PC-9 (cell line): ENCODE measurements around the gene STAB1. TPM values are rescaled to one million over a fixed set of nuclear protein-coding genes. Genes with fewer than 3 reads are reported as not detected.

Experiments
- BruUV-seq: library from RNA; stranded (reverse); fragments of 400-500 nt; replicated peaks from 2 replicates; lab custom pipeline; 2021; lab: Mats Ljungman, UMichigan
- CTCF ChIA-PET: fragments of 300-600 bp; sonication (Branson Sonifier 250); formaldehyde crosslinking; loops from one replicate; lab custom pipeline; 2022; ENCODE audit warnings: antibody characterized with exemption; lab: Charles Lee
- POLR2A ChIA-PET: fragments of 300-600 bp; sonication (Branson Sonifier 250); formaldehyde crosslinking; loops from one replicate; lab custom pipeline; 2022; ENCODE audit warnings: antibody characterized with exemption; ENCODE audit not compliant: unreplicated experiment; lab: Charles Lee
- DNase-seq, 2 experiments: peaks; one replicate each; pipeline versions ENCODE4 v3.0.0 to v3.0.0-alpha.2; 2015 to 2022; ENCODE audit warnings: mixed read lengths in 1 of 2
- H2AFZ ChIP-seq: fragments of 200-600 bp; sonication (generic); 2 replicates; pipeline ENCODE4 v1.8.1; 2017; ENCODE audit warnings: antibody characterized with exemption
- H3F3A ChIP-seq: fragments of 200-600 bp; sonication (generic); 2 replicates; pipeline ENCODE4 v1.8.1; 2017; ENCODE audit warnings: antibody characterized with exemption, mild to moderate bottlenecking, low read depth; ENCODE audit not compliant: insufficient read depth
- H3K27ac ChIP-seq: fragments of 200-600 bp; sonication (generic); 2 replicates; pipeline ENCODE4 v1.6.1; 2016; ENCODE audit warnings: mixed run types
- H3K27me3 ChIP-seq: fragments of 200-600 bp; sonication (generic); 2 replicates; pipeline ENCODE4 v1.6.1; 2016; ENCODE audit warnings: low read depth, mixed run types; ENCODE audit not compliant: insufficient read depth
- H3K36me3 ChIP-seq: fragments of 200-600 bp; sonication (generic); 2 replicates; pipeline ENCODE4 v1.6.1; 2016; ENCODE audit warnings: low read depth, mixed run types
- H3K4me1 ChIP-seq: fragments of 200-600 bp; sonication (generic); replicated peaks from 2 replicates; pipeline ENCODE4 v1.6.1; 2016; ENCODE audit warnings: mixed run types; ENCODE audit not compliant: insufficient read depth
- H3K4me2 ChIP-seq: fragments of 200-600 bp; sonication (generic); 2 replicates; pipeline ENCODE4 v1.6.1; 2017; ENCODE audit warnings: mixed run types
- H3K4me3 ChIP-seq: fragments of 200-600 bp; sonication (generic); 2 replicates; pipeline ENCODE4 v1.6.1; 2016; ENCODE audit warnings: mixed run types
- H3K79me2 ChIP-seq: fragments of 200-600 bp; sonication (generic); 2 replicates; pipeline ENCODE4 v1.6.1; 2017; ENCODE audit warnings: low read depth, mixed run types
- H3K9me2 ChIP-seq: fragments of 200-600 bp; sonication (generic); 2 replicates; pipeline ENCODE4 v1.8.1; 2017; ENCODE audit warnings: mild to moderate bottlenecking; ENCODE audit not compliant: insufficient read depth
- H3K9me3 ChIP-seq: fragments of 200-600 bp; sonication (generic); 2 replicates; pipeline ENCODE4 v1.8.1; 2016; ENCODE audit warnings: low read depth; ENCODE audit not compliant: insufficient read depth
- H4K20me1 ChIP-seq: fragments of 200-600 bp; sonication (generic); 2 replicates; pipeline ENCODE4 v1.8.1; 2017; ENCODE audit not compliant: insufficient read depth
- EZH2 ChIP-seq: fragments of 200-600 bp; sonication (generic); IDR thresholded peaks from 2 replicates; pipeline ENCODE4 v1.8.0; 2017; ENCODE audit warnings: antibody characterized with exemption, low read depth
- intact Hi-C: fragments of 100-400 bp; cut with micrococcal nuclease; formaldehyde crosslinking; loops from one replicate; pipeline ENCODE4 v1.10.0; 2022; ENCODE audit not compliant: unreplicated experiment
- total RNA-seq: library from RNA; stranded (reverse); gene quantifications from 2 replicates; pipeline ENCODE4 v1.2.3, GENCODE V29; 2021
- TF ChIP-seq, protein P1 (sequence below): fragments of 200-600 bp; sonication (generic); conservative IDR thresholded peaks from 2 replicates; pipeline ENCODE4 v1.6.1; 2017; ENCODE audit warnings: mixed run types, antibody characterized with exemption, mild to moderate bottlenecking, moderate library complexity

STAB1 gene
- total RNA-seq, 1 experiment from 2014 or later, result 0.04 TPM

DNA sequence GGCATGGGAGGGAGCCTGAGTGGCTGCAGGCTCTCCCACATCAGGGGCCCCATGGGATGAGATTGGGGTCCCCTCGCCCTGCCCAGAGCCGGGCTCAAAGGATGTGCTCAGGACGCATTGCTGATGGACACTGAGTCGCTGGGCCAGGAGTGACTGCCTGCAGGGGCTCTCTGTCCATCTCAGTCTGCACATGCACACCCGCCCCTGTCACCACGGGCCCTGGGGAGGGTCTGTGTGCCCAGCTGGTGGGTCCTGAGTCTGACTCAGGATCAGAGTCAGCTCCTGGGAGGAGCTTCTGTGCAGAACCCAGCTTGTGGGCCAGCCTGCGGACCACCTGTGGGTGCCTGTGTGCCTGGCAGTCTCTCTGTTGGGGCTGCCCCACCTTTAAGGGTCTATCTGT lies 18.1 kb downstream of the STAB1 start:
- DNase-seq, result no peak
- Histone ChIP-seq H3K27ac (no peak overlapping the region), H4K20me1 (no peaks in the 10 kb centered on the region), H3K79me2 (no peaks in the 10 kb centered on the region), H3K9me3 (no peaks in the 10 kb centered on the region), H3K36me3 (no peaks in the 10 kb centered on the region), H3F3A (no peaks in the 10 kb centered on the region), H3K4me1 (peaks cover 7% of the 10 kb centered on the region; the same call in 1 of the 2 replicates), H2AFZ (no peak overlapping the region), H3K4me3 (no peak overlapping the region), H3K9me2 (no peaks in the 10 kb centered on the region), H3K4me2 (no peak overlapping the region), H3K27me3 (no peaks in the 10 kb centered on the region)
- TF ChIP-seq, protein P1, sequence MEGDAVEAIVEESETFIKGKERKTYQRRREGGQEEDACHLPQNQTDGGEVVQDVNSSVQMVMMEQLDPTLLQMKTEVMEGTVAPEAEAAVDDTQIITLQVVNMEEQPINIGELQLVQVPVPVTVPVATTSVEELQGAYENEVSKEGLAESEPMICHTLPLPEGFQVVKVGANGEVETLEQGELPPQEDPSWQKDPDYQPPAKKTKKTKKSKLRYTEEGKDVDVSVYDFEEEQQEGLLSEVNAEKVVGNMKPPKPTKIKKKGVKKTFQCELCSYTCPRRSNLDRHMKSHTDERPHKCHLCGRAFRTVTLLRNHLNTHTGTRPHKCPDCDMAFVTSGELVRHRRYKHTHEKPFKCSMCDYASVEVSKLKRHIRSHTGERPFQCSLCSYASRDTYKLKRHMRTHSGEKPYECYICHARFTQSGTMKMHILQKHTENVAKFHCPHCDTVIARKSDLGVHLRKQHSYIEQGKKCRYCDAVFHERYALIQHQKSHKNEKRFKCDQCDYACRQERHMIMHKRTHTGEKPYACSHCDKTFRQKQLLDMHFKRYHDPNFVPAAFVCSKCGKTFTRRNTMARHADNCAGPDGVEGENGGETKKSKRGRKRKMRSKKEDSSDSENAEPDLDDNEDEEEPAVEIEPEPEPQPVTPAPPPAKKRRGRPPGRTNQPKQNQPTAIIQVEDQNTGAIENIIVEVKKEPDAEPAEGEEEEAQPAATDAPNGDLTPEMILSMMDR, result no peak
- no peak for TF ChIP-seq EZH2
- no TSS peak for BruUV-seq
- ChIA-PET CTCF (no interaction called here), POLR2A (no interaction called here)
- intact Hi-C loops, result no loop called here

DNA sequence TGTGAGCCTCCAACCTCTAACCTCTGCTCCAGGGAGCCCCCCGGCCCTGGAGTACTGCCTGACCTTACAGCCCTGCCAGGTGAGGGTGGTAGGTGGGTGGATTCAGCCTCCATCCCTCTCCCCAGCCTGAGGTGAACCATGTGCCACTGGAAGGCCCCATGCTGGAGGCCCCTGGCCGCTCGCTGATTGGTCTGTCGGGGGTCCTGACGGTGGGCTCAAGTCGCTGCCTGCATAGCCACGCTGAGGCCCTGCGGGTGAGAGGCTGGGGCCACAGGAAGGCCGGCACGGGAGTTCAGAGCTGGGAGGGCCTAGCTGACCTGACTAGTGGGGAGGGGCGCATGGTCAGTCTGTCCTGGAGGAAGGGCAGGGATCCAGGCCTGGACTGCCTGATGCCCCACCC lies 19.4 kb downstream of the STAB1 start:
- Histone ChIP-seq H4K20me1 (no peaks in the 10 kb centered on the region), H3K27me3 (no peaks in the 10 kb centered on the region), H3K27ac (no peak overlapping the region), H3K9me2 (no peaks in the 10 kb centered on the region), H3F3A (no peaks in the 10 kb centered on the region), H2AFZ (no peak overlapping the region), H3K9me3 (no peaks in the 10 kb centered on the region), H3K4me3 (no peak overlapping the region), H3K4me1 (peaks cover 2% of the 10 kb centered on the region; the same call in 1 of the 2 replicates), H3K79me2 (no peaks in the 10 kb centered on the region), H3K4me2 (no peak overlapping the region), H3K36me3 (no peaks in the 10 kb centered on the region)
- no TSS peak for BruUV-seq
- POLR2A ChIA-PET, result no interaction called here
- intact Hi-C loops, result no loop called here
- CTCF ChIA-PET, result no interaction called here
- TF ChIP-seq EZH2, result no peak
- TF ChIP-seq, protein P1, result no peak
- no peak for DNase-seq

DNA sequence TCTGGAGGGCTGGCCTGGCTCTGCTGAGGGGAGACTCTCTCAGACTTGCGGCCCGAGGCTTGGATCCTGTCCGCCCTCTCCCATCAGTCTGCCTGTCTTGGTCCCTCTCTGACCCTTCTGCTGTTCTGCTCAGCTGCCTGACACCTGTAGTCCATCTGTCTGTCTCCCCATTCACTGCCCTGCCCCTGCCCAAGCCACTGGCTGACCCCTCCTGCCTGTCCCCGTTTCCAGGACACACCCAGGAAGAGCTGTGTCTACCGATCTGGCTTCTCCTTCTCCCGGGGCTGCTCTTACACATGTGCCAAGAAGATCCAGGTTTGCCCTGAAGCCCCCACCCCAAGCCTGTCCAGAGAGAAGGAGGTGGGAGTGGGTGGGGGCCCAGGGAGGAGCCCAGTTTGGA lies 20.1 kb downstream of the STAB1 start:
- no peaks in the 10 kb centered on the region for H3K36me3 ChIP-seq
- CTCF ChIA-PET, result no interaction called here
- no peak overlapping the region for H2AFZ ChIP-seq

More for the DNA sequence above, 20.1 kb downstream of the STAB1 start:
- Histone ChIP-seq H3K27ac (no peak overlapping the region), H3K4me3 (no peak overlapping the region), H3K4me1 (no peaks in the 10 kb centered on the region), H3K4me2 (no peak overlapping the region), H3F3A (no peaks in the 10 kb centered on the region), H3K27me3 (no peaks in the 10 kb centered on the region), H4K20me1 (no peaks in the 10 kb centered on the region), H3K79me2 (no peaks in the 10 kb centered on the region), H3K9me3 (no peaks in the 10 kb centered on the region), H3K9me2 (no peaks in the 10 kb centered on the region)
- TF ChIP-seq, protein P1, result no peak
- no peak for TF ChIP-seq EZH2
- no peak for DNase-seq
- POLR2A ChIA-PET, result no interaction called here
- intact Hi-C loops, result no loop called here
- no TSS peak for BruUV-seq
